GM23338 (cell line): Measurements from ENCODE around the gene METTL13. TPM values are rescaled to one million over a fixed set of nuclear protein-coding genes. Genes with fewer than 3 reads are reported as not detected.

Experiments used
- ATAC-seq: fragments of 200-7000 bp; cut with Tn5 transposase; 3 replicates; pipeline ENCODE4 v1.9.1; 2020
- DNase-seq: peaks from one replicate; pipeline ENCODE4 v3.0.0-alpha.2; 2015; ENCODE audit warnings: low spot score
- H2AFZ ChIP-seq: fragments of 200-600 bp; sonication (generic); 2 replicates; pipeline ENCODE4 v1.8.0; 2016; ENCODE audit warnings: antibody characterized with exemption, mild to moderate bottlenecking, moderate library complexity
- H3F3A ChIP-seq: fragments of 200-600 bp; sonication (generic); replicated peaks from 2 replicates; pipeline ENCODE4 v1.8.0; 2017; ENCODE audit warnings: antibody characterized with exemption, mixed run types, low read depth
- H3K27ac ChIP-seq: fragments of 200-600 bp; sonication (generic); 2 replicates; pipeline ENCODE4 v1.6.1; 2016; ENCODE audit warnings: low read depth
- H3K27me3 ChIP-seq: fragments of 200-600 bp; sonication (generic); 2 replicates; pipeline ENCODE4 v1.8.0; 2016; ENCODE audit warnings: mild to moderate bottlenecking, mixed run types, moderate library complexity; ENCODE audit not compliant: insufficient read depth
- H3K36me3 ChIP-seq: fragments of 200-600 bp; sonication (generic); 2 replicates; pipeline ENCODE4 v1.8.0; 2016; ENCODE audit warnings: mild to moderate bottlenecking; ENCODE audit not compliant: insufficient read depth
- H3K4me1 ChIP-seq: fragments of 200-600 bp; sonication (generic); 2 replicates; pipeline ENCODE4 v1.8.0; 2016; ENCODE audit warnings: mild to moderate bottlenecking, moderate library complexity; ENCODE audit not compliant: insufficient read depth
- H3K4me2 ChIP-seq: fragments of 200-600 bp; sonication (generic); 2 replicates; pipeline ENCODE4 v1.7.1; 2017; ENCODE audit warnings: mixed run types
- H3K4me3 ChIP-seq: fragments of 200-600 bp; sonication (generic); 2 replicates; pipeline ENCODE4 v1.6.1; 2016; ENCODE audit warnings: mixed run types
- H3K79me2 ChIP-seq: fragments of 200-600 bp; sonication (generic); replicated peaks from 2 replicates; pipeline ENCODE4 v1.8.0; 2017; ENCODE audit warnings: mild to moderate bottlenecking; ENCODE audit not compliant: insufficient read depth
- H3K9me2 ChIP-seq: fragments of 200-600 bp; sonication (generic); 2 replicates; pipeline ENCODE4 v1.8.0; 2017; ENCODE audit not compliant: insufficient read depth
- H4K20me1 ChIP-seq: fragments of 200-600 bp; sonication (generic); replicated peaks from 2 replicates; pipeline ENCODE4 v1.8.0; 2017; ENCODE audit warnings: mild to moderate bottlenecking; ENCODE audit not compliant: insufficient read depth
- H3K27ac Mint-ChIP-seq: 2 replicates; pipeline ENCODE4 v1.8.0; 2020; ENCODE audit warnings: inconsistent platforms, mild to moderate bottlenecking, moderate library complexity, mixed read lengths
- H3K27me3 Mint-ChIP-seq: 3 replicates; pipeline ENCODE4 v1.8.0; 2022; ENCODE audit warnings: low read depth, mild to moderate bottlenecking, moderate library complexity, mixed read lengths, inconsistent platforms; ENCODE audit not compliant: insufficient read depth, poor library complexity
- H3K36me3 Mint-ChIP-seq: 3 replicates; pipeline ENCODE4 v1.8.0; 2021; ENCODE audit warnings: low read depth, mild to moderate bottlenecking, inconsistent platforms, moderate library complexity, mixed read lengths
- H3K4me1 Mint-ChIP-seq: 3 replicates; pipeline ENCODE4 v1.8.0; 2020; ENCODE audit warnings: mild to moderate bottlenecking, inconsistent platforms, mixed read lengths
- H3K4me3 Mint-ChIP-seq: 3 replicates; pipeline ENCODE4 v1.8.0; 2021; ENCODE audit warnings: moderate library complexity, mild to moderate bottlenecking, inconsistent platforms, mixed read lengths
- H3K9me3 Mint-ChIP-seq: 3 replicates; pipeline ENCODE4 v1.8.0; 2020; ENCODE audit warnings: moderate library complexity, mild to moderate bottlenecking, inconsistent platforms, mixed read lengths
- EZH2 ChIP-seq: fragments of 200-600 bp; sonication (generic); IDR thresholded peaks from one replicate; pipeline ENCODE4 v1.8.0; 2017; ENCODE audit warnings: antibody characterized with exemption, mild to moderate bottlenecking, low read depth; ENCODE audit not compliant: unreplicated experiment
- EZH2phosphoT487 ChIP-seq: fragments of 200-600 bp; sonication (generic); IDR thresholded peaks from one replicate; pipeline ENCODE4 v1.8.1; 2018; ENCODE audit warnings: antibody characterized with exemption; ENCODE audit not compliant: unreplicated experiment
- JUNB ChIP-seq: IDR thresholded peaks from one replicate; pipeline ENCODE4 v1.6.1; 2016; ENCODE audit warnings: antibody characterized with exemption; ENCODE audit not compliant: unreplicated experiment
- STAT1 ChIP-seq: IDR thresholded peaks from one replicate; pipeline ENCODE4 v1.6.1; 2016; ENCODE audit warnings: antibody characterized with exemption; ENCODE audit not compliant: unreplicated experiment
- ZNF114 ChIP-seq: fragments of 250-450 bp; sonication (Bioruptor Pico); IDR thresholded peaks from 2 replicates; pipeline ENCODE4 v1.5.0; 2020; ENCODE audit warnings: mild to moderate bottlenecking, moderate library complexity
- ZNF331 ChIP-seq: fragments of 250-450 bp; sonication (Bioruptor Pico); IDR thresholded peaks from 2 replicates; pipeline ENCODE4 v1.5.0; 2020; ENCODE audit warnings: low read depth, mild to moderate bottlenecking, moderate library complexity
- polyA plus RNA-seq: library from polyadenylated mRNA; unstranded; fragments of >200 nt; fragmentation: Nextera tagmentation; extraction: Ambion mirVana; gene quantifications from 2 replicates; pipeline ENCODE4 v1.2.1, GENCODE V29; 2016
- total RNA-seq: library from RNA; depleted of rRNA; stranded (reverse); fragments of >200 nt; shearing (Covaris generic); gene quantifications from 2 replicates; pipeline ENCODE4 v1.2.3, GENCODE V29; 2014
- TF ChIP-seq, protein P1 (sequence below): IDR thresholded peaks from 2 replicates; pipeline ENCODE4 v1.6.1; 2016; ENCODE audit warnings: antibody characterized with exemption
- TF ChIP-seq, protein P2 (sequence below), 2 experiments: fragments of 200-600 bp in 1 of 2; sonication (generic) in 1 of 2; conservative IDR thresholded peaks; 2 replicates each; pipeline versions ENCODE4 v1.5.1 to v1.6.1; 2016 to 2017; ENCODE audit warnings: antibody characterized with exemption in 2 of 2, low read depth in 2 of 2, mild to moderate bottlenecking in 2 of 2, moderate library complexity in 1 of 2
- TF ChIP-seq, protein P3 (sequence below): IDR thresholded peaks from one replicate; pipeline ENCODE4 v1.6.1; 2018; ENCODE audit warnings: antibody characterized with exemption; ENCODE audit not compliant: unreplicated experiment

METTL13 gene
- total and polyA plus RNA-seq, 2 experiments from 2014 or later = 21.0 to 45.4 TPM

DNA sequence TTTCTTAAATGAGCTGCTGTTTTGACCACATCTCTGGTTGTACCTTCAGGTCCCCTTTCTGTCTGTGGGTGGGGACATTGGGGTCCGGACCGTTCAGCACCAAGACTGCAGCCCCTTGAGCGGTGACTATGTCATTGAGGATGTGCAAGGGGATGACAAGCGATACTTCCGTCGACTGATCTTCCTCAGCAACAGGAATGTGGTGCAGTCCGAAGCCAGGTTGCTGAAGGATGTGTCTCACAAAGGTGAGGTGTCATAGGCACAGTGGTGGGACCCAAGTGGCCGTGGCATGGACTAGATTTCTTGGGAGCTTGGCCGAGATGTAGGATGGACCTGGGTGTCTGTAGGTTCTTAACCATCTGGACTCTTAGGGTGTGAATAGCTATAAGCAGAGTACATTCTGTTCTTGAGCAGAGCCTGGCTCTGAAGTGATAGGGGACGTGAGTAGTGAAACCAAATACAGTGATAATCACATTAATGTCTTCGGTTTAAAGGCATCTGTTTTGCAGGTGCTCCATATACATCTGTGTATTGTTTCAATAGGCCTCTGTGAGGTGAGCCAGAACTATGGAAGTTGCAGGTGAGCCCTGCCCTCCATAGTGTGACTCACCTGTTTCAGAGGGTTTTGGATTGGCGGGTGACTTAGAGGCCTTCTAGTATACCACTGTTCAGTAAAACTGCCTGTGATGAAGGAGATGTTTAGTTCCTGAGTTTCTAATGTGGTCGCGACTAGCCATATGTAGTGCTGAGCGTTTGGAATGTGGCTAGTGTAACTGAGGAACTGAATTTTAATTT, 6.4 kb downstream of the METTL13 start:
- Histone ChIP-seq H3F3A (no peaks in the 10 kb centered on the region), H3K9me2 (no peaks in the 10 kb centered on the region), H2AFZ (no peak overlapping the region), H4K20me1 (peaks cover 30% of the 10 kb centered on the region), H3K36me3 (peaks cover 67% of the 10 kb centered on the region), H3K4me2 (no peak overlapping the region), H3K4me1 (peaks cover 7% of the 10 kb centered on the region; the same call in 1 of the 2 replicates), H3K79me2 (peaks cover 64% of the 10 kb centered on the region), H3K4me3 (no peak overlapping the region), H3K27ac (no peak overlapping the region), H3K27me3 (no peaks in the 10 kb centered on the region)
- Mint-ChIP-seq H3K36me3 (peaks cover 89% of the 10 kb centered on the region), H3K4me3 (no peak overlapping the region), H3K4me1 (peaks cover 5% of the 10 kb centered on the region; the same call in 1 of the 3 replicates), H3K9me3 (no peaks in the 10 kb centered on the region), H3K27ac (no peak overlapping the region), H3K27me3 (peaks cover 2% of the 10 kb centered on the region)
- DNase-seq (no peak), ATAC-seq (no peak)
- TF ChIP-seq, protein P1, sequence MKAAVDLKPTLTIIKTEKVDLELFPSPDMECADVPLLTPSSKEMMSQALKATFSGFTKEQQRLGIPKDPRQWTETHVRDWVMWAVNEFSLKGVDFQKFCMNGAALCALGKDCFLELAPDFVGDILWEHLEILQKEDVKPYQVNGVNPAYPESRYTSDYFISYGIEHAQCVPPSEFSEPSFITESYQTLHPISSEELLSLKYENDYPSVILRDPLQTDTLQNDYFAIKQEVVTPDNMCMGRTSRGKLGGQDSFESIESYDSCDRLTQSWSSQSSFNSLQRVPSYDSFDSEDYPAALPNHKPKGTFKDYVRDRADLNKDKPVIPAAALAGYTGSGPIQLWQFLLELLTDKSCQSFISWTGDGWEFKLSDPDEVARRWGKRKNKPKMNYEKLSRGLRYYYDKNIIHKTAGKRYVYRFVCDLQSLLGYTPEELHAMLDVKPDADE = no peak

DNA sequence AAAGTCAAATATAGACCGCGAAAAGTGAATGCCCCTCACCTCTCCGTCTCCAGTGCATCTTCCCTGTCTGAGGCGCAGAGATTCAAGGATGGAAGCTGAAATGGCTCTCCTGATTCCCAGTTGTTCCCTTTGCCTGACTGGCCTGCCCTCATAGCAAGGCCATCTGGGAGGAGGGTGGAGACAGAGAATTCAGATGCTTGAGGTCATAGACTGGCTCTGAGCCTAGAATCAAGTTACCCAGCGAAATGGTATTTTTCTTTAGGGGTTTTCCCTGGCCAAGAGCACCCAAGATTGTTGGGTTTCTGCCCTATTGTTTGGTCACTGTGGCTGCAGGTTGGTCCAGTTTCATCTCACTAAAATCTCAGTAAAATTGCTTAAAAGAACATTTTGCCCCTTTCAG, 7.2 kb downstream of the METTL13 start:
- H3K4me3 ChIP-seq = no peak overlapping the region
- H3K4me1 ChIP-seq = no peaks in the 10 kb centered on the region
- no peak overlapping the region for H2AFZ ChIP-seq
- H3K9me3 Mint-ChIP-seq = no peaks in the 10 kb centered on the region
- H3K27ac ChIP-seq = no peak overlapping the region
- H3K4me1 Mint-ChIP-seq = peaks cover under 1% of the 10 kb centered on the region; the same call in 1 of the 3 replicates
- ATAC-seq = no peak
- H3K79me2 ChIP-seq = peaks cover 56% of the 10 kb centered on the region
- no peaks in the 10 kb centered on the region for H3K27me3 ChIP-seq
- peaks cover 90% of the 10 kb centered on the region for H3K36me3 Mint-ChIP-seq
- H3K27ac Mint-ChIP-seq = no peak overlapping the region
- TF ChIP-seq EZH2 (no peak), ZNF114 (CRISPR knock-in tag) (no peak), JUNB (no peak), ZNF331 (CRISPR knock-in tag) (no peak), EZH2phosphoT487 (no peak), STAT1 (no peak)
- TF ChIP-seq, protein P1 = no peak
- TF ChIP-seq, protein P2, sequence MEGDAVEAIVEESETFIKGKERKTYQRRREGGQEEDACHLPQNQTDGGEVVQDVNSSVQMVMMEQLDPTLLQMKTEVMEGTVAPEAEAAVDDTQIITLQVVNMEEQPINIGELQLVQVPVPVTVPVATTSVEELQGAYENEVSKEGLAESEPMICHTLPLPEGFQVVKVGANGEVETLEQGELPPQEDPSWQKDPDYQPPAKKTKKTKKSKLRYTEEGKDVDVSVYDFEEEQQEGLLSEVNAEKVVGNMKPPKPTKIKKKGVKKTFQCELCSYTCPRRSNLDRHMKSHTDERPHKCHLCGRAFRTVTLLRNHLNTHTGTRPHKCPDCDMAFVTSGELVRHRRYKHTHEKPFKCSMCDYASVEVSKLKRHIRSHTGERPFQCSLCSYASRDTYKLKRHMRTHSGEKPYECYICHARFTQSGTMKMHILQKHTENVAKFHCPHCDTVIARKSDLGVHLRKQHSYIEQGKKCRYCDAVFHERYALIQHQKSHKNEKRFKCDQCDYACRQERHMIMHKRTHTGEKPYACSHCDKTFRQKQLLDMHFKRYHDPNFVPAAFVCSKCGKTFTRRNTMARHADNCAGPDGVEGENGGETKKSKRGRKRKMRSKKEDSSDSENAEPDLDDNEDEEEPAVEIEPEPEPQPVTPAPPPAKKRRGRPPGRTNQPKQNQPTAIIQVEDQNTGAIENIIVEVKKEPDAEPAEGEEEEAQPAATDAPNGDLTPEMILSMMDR (conservative IDR thresholded peaks at IDR 0.05; ENCODE audit: low read depth in 2 of 2) = no peak
- TF ChIP-seq, protein P3, sequence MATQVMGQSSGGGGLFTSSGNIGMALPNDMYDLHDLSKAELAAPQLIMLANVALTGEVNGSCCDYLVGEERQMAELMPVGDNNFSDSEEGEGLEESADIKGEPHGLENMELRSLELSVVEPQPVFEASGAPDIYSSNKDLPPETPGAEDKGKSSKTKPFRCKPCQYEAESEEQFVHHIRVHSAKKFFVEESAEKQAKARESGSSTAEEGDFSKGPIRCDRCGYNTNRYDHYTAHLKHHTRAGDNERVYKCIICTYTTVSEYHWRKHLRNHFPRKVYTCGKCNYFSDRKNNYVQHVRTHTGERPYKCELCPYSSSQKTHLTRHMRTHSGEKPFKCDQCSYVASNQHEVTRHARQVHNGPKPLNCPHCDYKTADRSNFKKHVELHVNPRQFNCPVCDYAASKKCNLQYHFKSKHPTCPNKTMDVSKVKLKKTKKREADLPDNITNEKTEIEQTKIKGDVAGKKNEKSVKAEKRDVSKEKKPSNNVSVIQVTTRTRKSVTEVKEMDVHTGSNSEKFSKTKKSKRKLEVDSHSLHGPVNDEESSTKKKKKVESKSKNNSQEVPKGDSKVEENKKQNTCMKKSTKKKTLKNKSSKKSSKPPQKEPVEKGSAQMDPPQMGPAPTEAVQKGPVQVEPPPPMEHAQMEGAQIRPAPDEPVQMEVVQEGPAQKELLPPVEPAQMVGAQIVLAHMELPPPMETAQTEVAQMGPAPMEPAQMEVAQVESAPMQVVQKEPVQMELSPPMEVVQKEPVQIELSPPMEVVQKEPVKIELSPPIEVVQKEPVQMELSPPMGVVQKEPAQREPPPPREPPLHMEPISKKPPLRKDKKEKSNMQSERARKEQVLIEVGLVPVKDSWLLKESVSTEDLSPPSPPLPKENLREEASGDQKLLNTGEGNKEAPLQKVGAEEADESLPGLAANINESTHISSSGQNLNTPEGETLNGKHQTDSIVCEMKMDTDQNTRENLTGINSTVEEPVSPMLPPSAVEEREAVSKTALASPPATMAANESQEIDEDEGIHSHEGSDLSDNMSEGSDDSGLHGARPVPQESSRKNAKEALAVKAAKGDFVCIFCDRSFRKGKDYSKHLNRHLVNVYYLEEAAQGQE = no peak
- peaks cover 23% of the 10 kb centered on the region for H4K20me1 ChIP-seq
- no peak overlapping the region for H3K4me3 Mint-ChIP-seq
- peaks cover 2% of the 10 kb centered on the region for H3K27me3 Mint-ChIP-seq
- no peak for DNase-seq
- peaks cover 75% of the 10 kb centered on the region for H3K36me3 ChIP-seq
- H3K9me2 ChIP-seq = no peaks in the 10 kb centered on the region
- H3F3A ChIP-seq = no peaks in the 10 kb centered on the region
- H3K4me2 ChIP-seq = no peak overlapping the region
